Measurements from ENCODE around the gene NLRP6.
"Not testable (repeated sequence)": the region's sequence is repeated elsewhere in the genome, so short reads cannot be mapped to it uniquely, and the experiment has no call there.

NLRP6 gene

DNA sequence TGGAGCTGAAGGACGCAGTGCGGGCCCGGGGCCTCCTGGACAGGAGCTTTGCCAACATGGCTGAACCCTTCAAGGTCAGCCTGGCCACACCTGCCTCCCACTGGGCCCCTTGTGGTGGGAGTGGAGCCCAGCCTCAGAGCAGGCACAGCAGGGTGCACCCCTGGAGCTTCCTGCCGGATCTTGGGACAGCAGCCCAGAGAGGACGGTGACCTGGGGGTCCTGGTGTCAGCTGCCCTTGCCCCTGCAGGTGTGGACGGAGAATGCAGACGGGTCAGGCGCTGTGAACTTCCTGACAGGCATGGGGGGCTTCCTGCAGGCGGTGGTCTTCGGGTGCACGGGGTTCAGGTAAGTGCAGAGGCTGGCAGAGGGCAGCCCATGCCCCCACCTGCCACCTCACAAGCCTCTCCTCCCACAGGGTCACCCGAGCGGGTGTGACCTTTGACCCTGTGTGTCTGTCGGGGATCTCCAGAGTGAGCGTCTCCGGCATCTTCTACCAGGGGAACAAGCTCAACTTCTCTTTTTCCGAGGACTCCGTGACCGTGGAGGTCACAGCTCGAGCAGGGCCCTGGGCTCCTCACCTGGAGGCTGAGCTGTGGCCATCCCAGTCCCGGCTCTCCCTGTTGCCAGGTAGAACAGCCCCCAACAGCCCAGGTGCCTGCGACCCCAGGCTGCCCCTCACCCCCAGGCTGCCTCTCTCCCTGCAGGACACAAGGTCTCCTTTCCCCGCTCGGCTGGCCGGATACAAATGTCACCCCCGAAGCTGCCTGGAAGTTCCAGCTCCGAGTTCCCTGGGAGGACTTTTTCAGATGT lies 15.8 kb downstream of the NLRP6 start:
- no peak for DNase-seq (ENCODE audit: low read depth)

DNA sequence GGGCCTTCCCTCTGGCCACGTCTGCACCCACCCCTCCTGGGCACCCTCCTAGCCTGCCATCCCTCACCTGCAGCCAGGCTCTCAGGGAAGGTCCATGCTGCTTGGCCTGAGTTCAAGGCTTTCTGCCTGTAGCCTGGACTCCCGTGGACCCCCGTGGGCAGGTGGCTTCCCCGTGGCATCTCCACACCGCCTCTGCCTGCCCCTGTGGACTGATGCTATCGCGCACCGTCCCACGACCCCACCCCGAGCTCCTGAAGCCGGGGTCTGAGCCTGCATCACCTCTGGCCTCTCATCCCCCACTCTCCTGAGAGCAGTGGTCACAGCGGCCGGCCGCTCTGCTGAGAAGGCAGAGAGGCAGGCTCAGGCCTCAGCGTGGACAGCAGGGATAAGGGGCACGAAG lies 16.6 kb downstream of the NLRP6 start:
- DNase-seq (ENCODE audit: low read depth): no peak

DNA sequence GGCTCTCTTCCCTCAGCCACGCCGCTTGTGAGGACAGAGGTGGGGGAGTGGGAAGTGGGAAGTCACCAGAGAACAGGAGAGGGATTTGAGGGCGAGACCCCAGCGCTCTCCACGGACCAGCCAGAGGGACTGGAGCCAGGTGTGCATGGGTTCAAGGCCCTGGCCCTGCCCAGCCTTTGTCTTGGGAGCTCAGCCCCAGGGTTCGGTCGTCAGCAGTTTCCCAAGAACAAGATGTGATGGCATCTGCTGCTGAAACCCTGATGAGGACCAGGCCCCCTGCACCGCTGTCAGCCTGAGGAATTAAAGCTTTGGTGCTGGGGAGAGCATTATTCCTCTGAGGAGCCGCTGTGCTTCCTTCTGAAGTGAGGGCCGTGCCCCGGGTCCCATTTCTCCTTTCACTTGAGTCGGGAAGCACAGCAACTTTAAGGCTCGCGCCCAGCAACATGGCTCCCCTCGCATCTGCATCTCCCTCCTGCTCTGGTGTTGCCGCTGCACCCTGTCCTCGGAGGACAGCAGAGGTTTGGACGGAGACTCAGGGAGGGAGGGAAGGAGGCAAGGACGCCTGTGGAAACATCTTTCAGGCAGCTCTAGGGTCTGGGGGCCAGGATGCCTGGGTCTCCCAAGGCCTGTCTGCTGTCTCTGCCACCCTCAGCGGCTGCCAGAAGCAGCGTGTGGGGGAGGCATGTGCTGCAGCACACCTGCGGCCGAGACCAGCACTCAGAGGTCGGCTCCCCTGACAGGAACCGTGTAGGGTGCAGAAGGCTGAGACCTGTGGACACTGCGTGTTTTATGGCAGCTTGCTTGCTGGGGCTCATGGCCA lies 17.4 kb downstream of the NLRP6 start:
- DNase-seq (ENCODE audit: low read depth): no peak

GRCh38 chr11:296171-297050 lies 18.2 kb downstream of the NLRP6 start:
- no peak for DNase-seq (ENCODE audit: low read depth)

GRCh38 chr11:297051-297585 lies 18.9 kb downstream of the NLRP6 start:
- no peak for DNase-seq (ENCODE audit: low read depth)

GRCh38 chr11:297586-298405 lies 19.6 kb downstream of the NLRP6 start:
- DNase-seq (ENCODE audit: low read depth): no peak

DNA sequence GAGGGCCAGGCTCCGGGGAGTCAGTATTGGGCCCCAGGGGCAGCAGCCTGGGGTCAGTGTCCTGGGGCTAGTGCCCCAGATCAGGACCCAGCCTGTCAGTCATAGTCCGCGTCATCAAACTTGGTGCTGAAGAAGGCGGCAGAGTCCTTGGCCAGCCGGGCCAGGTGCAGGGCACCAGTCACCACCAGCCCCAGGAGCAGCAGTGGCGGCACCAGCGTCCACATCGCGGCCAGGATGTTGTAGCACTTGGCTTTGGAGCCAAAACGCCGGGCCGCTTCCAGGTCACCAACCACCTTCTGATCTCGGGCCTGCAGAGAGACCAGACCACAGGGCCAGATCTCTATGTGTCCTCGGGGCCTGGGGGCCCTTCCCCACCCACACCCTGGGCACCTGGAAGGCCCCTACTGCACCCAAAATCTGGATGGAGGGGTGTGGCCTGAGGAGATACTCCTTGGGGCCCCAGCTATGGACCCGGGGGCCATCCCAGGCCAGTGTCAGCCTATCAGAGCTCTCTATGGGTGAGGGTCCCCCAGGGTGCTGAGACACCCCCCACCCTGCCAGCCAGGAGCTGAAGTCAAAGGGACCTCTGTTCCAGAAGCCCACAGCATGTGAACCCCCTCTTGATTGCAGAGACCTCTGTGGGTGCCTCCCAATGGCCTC lies 20.3 kb downstream of the NLRP6 start:
- no peak for DNase-seq (ENCODE audit: low read depth)

- no peak for DNase-seq (ENCODE audit: low read depth)
Observed at GRCh38 chr11:299081-299891, 21.1 kb downstream of the NLRP6 start, which contains the start of gene IFITM5. Gene IFITM5 (minus strand): TSS chr11:299526. CDS start chr11:299490, 36 bp downstream.

DNA sequence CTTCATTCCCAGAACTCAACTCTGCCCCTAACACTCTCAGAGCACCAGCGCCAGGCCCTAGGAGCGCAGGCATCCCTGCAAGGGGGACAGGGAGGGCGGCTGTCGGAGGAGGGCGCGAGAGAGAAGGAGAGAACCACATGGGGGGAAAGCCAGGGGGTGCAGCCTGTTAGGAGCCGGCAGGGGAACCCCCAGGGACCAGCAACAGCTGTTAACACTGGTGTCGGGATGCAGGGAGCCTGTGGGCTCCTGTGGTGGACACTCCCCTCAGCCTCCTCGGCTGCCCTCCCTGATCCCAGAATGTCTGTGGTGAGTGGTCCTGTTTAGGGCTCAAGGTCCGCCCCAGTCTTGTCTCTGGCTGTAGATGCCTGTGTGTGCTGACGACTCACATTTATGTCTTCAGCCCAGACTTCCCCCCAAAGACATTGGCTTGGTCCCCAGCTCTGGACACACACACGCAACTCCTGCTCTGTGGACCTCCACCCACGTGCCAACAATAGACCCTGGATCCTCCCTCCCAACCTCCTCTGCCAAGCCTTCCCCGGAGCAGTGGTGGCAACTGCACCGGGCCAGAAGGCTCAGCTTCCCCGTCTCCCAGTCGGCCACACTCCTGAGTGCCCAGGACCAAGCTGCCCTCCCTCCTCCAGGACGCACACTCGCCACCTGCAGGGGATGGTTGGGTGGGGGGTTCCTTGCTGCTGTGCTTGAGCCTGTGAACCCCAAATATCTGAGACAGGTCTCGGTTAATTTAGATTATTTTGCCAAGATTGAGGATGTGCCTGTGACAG lies 21.9 kb downstream of the NLRP6 start:
- DNase-seq (ENCODE audit: low read depth): no peak

DNA sequence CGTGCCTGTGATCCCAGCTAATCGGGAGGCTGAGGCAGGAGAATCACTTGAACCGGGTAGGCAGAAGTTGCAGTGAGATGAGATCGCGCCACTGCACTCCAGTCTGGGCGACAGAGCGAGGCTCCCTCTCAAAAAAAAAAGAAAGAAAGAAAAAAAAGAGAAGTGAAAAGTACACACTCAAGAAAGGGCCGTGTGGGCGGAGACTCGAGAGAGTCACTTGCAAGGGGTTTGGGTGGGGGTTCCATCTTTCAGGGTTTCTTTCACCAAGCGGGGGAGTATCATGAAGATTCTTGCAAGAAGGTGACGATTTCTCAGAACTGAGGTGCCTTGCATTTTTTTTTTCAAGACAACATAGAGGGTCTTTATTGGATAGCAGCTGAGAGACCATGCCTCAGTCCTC lies 25.2 kb downstream of the NLRP6 start:
- no peak for DNase-seq (ENCODE audit: low read depth)

GRCh38 chr11:304061-304506 lies 25.9 kb downstream of the NLRP6 start:
- no peak for DNase-seq (ENCODE audit: low read depth)

- no peak for DNase-seq (ENCODE audit: low read depth)
Observed at GRCh38 chr11:304915-305843, 27.0 kb downstream of the NLRP6 start.

DNA sequence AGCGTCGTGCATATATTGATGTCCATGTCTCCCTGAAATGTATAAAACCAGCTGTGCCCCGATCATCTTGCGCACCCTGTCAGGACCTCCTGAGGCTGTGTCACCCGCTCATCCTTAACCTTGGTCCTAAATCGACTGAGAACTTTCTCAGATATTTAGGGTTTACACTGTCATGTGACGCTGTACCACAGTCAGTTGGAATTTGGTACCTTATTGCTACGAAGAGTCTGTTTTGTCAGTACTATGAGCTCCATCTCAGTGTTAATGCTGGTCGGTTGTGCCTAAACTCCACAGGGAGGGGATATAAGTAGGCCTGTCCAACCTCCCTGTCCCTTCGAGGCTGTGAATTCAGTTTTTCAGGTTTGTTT lies 27.6 kb downstream of the NLRP6 start:
- DNase-seq (ENCODE audit: low read depth): no peak

DNA sequence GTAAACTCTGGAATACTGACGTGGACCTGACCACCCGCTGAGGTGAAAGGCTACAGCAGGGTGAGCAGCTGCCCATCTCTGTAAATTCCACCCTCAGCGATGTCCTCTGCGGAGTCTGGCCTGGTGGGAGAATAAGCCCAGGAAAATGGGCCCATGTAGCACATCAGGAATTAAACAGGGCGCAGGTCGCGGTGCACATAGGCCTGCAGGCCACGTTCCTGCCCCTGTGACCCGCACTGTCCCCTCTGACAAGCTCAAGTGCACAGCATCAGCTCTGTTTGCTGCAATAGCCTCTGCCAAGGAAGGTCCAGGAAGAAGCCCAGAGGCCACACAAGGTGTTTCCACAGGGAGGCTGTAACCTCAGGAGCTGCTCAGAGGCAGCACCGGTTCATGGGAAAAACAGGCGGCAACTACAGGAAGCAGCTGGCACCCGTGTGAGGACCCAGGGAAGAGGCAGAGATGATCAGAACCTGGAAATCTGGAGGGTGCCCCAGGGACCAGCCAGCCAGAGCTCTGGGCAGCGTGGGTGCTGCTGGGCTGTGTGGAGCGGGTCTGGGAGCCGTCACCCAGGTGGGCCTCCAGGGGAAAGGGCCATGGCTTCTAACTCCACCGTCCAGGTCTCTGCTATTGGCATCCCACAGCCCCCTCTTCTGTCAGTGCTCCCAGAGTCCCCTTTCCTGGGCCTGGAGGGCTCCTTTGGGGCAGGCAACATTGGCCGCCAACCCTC lies 28.6 kb downstream of the NLRP6 start:
- DNase-seq (ENCODE audit: low read depth): no peak

GRCh38 chr11:307766-308708 lies 29.8 kb downstream of the NLRP6 start, which contains the start of gene IFITM2:
Gene IFITM2 (plus strand): TSS chr11:307816. CDS start chr11:308193, 377 bp downstream.
- DNase-seq (ENCODE audit: low read depth): not testable (repeated sequence)
